Psoas muscle (tissue), 8 donors: ENCODE results near the gene RYR2. TPM values are rescaled to one million over a fixed set of nuclear protein-coding genes. Genes with fewer than 3 reads are reported as not detected.

Source experiments
- ATAC-seq, 4 donors: fragments of 200-7000 bp; cut with Tn5 transposase; one replicate each; pipeline ENCODE4 v1.9.1; 2020; ENCODE audit warnings: moderate library complexity in 3 of 4, mild to moderate bottlenecking in 2 of 4
- DNase-seq, 2 donors: peaks; one replicate each; pipeline ENCODE4 v3.0.0-alpha.2; 2020
- H3K27ac ChIP-seq: fragments of 200-600 bp; one replicate; pipeline ENCODE4 v1.8.0; 2022
- H3K27me3 ChIP-seq, 3 donors: fragments of 200-600 bp in 1 of 3; one replicate each; pipeline versions ENCODE4 v1.6.1 to v1.8.0; 2013 to 2022; ENCODE audit warnings: low read length in 2 of 3, mild to moderate bottlenecking in 2 of 3, moderate library complexity in 1 of 3; ENCODE audit not compliant: insufficient read depth in 3 of 3
- H3K36me3 ChIP-seq, 2 donors: fragments of 200-600 bp in 1 of 2; one replicate each; pipeline versions ENCODE4 v1.6.1 to v1.8.0; 2013 to 2022; ENCODE audit warnings: low read depth in 1 of 2, mild to moderate bottlenecking in 1 of 2, moderate library complexity in 1 of 2; ENCODE audit not compliant: insufficient read depth in 1 of 2
- H3K4me1 ChIP-seq: fragments of 200-600 bp; one replicate; pipeline ENCODE4 v1.8.0; 2022
- H3K4me3 ChIP-seq: fragments of 200-600 bp; one replicate; pipeline ENCODE4 v1.8.0; 2022; ENCODE audit warnings: mild to moderate bottlenecking
- H3K9me3 ChIP-seq: fragments of 200-600 bp; one replicate; pipeline ENCODE4 v1.8.0; 2022
- WGBS, 3 donors: extraction: QIAGEN DNeasy Blood & Tissue Kit; methylation state at CpG; one replicate each; pipeline versions ENCODE4 v1.1.6 to v1.1.7; 2013; 5-methylcytosine and 5-hydroxymethylcytosine counted together
- intact Hi-C, 2 donors: fragments of 100-400 bp; cut with DNase I; formaldehyde crosslinking; loops; one replicate each; pipeline versions ENCODE4 v1.11.0 to v1.14.2; 2022
- polyA plus RNA-seq, 3 donors: library from polyadenylated mRNA; stranded (reverse); fragments of 200-250 nt; gene quantifications; one replicate each; pipeline ENCODE4 v1.2.3, GENCODE V29; 2013
- total RNA-seq, 4 donors: library from RNA; stranded (reverse); fragmentation: NEBNext Ultra II Directional in 2 of 4; extraction: Animal tissue kit (Norgen Biotek cat#: 25700) in 2 of 4; gene quantifications; one replicate each; pipeline versions ENCODE4 v1.2.1 to v1.2.4, GENCODE V29; 2021 to 2023
- TF ChIP-seq, protein P1 (sequence below): fragments of 200-600 bp; IDR thresholded peaks from one replicate; pipeline ENCODE4 v1.8.0; 2022; ENCODE audit warnings: antibody characterized with exemption
- donor health status: healthy with polysubstance abuse.
- donor health status: DM: no; HTN: no; CAD: no; lungs with moderate emphysema.
- donor health status: Bipolar disorder and iron deficiency.
- donor health status: healthy.
- donor health status: DM: yes; HTN: yes; CAD: no.
- donor health status: DM: no; HTN: no; CAD: no.
- donor health status: DM: no; HTN: no; CAD: no.
- donor health status: DM: yes; HTN: yes; CAD: no.

RYR2 gene
- total and polyA plus RNA-seq, 7 donors, result 0.06 to 0.48 (median 0.25) TPM

DNA sequence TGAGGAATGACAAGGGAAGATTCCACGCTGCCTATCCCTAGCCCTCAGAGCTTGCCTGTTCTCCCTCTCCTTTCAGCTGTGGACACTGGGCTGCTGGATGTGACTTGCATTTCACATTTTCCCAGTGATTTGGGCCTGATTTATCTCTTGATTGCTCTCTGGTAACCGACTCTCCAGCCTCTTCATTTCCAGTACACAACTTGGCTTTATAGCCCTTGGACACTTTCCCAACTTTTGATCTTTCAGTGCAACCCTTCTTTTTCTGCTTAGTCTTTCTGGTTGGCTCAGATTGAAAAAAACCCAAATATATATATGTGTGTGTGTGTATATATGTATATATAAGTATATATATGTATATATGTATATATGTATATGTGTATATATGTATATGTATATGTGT is 138.3 kb downstream of the RYR2 start:
- no peak overlapping the region for H3K27ac ChIP-seq
- H3K27me3 ChIP-seq, result no peaks in the 10 kb centered on the region
- ATAC-seq, result no peak
- intact Hi-C loops, result no loop called here
- no peaks in the 10 kb centered on the region for H3K36me3 ChIP-seq
- H3K4me1 ChIP-seq, result no peaks in the 10 kb centered on the region
- TF ChIP-seq, protein P1, sequence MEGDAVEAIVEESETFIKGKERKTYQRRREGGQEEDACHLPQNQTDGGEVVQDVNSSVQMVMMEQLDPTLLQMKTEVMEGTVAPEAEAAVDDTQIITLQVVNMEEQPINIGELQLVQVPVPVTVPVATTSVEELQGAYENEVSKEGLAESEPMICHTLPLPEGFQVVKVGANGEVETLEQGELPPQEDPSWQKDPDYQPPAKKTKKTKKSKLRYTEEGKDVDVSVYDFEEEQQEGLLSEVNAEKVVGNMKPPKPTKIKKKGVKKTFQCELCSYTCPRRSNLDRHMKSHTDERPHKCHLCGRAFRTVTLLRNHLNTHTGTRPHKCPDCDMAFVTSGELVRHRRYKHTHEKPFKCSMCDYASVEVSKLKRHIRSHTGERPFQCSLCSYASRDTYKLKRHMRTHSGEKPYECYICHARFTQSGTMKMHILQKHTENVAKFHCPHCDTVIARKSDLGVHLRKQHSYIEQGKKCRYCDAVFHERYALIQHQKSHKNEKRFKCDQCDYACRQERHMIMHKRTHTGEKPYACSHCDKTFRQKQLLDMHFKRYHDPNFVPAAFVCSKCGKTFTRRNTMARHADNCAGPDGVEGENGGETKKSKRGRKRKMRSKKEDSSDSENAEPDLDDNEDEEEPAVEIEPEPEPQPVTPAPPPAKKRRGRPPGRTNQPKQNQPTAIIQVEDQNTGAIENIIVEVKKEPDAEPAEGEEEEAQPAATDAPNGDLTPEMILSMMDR, result no peak
- no peaks in the 10 kb centered on the region for H3K9me3 ChIP-seq
- no peak overlapping the region for H3K4me3 ChIP-seq
- no peak for DNase-seq
- WGBS, 3 donors, result 54 to 64% (median 63%) methylated on average over 2 of the region's 2 CpGs

DNA sequence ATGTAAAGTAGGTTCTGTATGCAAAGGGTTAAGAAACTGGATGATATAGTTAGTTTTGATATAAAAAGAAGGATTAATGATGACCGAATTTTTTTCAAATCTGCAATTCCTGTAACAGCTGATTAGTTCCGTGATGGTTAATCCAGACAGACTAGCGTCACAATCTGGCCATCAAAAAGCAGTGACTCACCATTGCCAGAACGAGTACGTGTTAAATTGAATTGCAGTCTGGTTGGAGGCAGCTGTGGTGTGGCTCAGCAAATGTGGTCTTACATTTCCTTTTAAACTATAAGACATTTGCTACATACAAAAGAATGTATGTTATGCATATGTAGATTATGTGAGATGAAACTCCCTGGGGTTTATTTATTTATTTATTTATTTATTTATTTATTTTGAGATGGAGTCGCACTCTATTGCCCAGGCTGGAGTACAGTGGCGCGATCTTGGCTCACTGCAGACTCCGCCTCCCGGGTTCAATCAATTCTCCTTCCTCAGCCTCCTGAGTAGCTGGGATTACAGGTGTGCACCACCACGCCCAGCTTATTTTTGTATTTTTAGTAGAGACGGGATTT is 139.8 kb downstream of the RYR2 start:
- DNase-seq (no peak), ATAC-seq (no peak)
- no peaks in the 10 kb centered on the region for H3K27me3 ChIP-seq
- no peak overlapping the region for H3K4me3 ChIP-seq
- no peaks in the 10 kb centered on the region for H3K4me1 ChIP-seq
- intact Hi-C loops, result no loop called here
- no peaks in the 10 kb centered on the region for H3K9me3 ChIP-seq
- no peaks in the 10 kb centered on the region for H3K36me3 ChIP-seq
- no peak overlapping the region for H3K27ac ChIP-seq
- TF ChIP-seq, protein P1, result no peak
- WGBS, 3 donors, result 61 to 67% (median 66%) methylated on average over 12 of the region's 12 CpGs

DNA sequence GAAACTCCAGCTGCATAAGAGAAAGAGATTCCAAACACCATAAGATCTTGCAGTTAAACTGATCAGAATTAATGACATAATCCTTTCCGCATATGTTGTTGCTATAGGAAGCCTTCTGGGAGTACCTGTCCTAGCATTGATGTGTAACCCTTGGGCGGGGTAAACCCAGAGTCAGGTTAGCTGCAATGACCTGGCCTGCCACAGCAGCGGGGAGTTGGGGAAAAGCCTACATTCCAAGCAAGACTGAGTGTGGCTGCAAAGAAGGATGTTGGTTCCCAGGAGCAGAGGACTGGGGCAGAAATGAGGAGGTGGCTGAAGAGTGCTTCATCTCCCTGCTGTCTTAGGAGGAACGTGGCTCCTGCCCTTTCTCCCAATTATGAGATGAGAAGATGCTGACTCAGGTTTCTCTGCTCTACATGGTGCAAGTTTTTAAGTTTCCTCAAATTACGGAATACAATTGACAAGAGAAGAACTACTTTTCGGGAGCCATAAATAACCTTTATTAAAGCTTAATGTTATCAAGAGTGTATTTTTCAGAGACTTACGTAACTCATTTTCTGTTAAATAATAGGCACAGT is 142.1 kb downstream of the RYR2 start:
- Histone ChIP-seq H3K27ac (no peak overlapping the region), H3K9me3 (no peaks in the 10 kb centered on the region), H3K4me1 (no peaks in the 10 kb centered on the region), H3K4me3 (no peak overlapping the region), H3K36me3 (no peaks in the 10 kb centered on the region), H3K27me3 (no peaks in the 10 kb centered on the region)
- TF ChIP-seq, protein P1, result no peak
- ATAC-seq (no peak), DNase-seq (no peak)
- intact Hi-C loops, result no loop called here
- WGBS, 3 donors, result 74 to 79% (median 75%) methylated on average over 7 of the region's 7 CpGs

DNA sequence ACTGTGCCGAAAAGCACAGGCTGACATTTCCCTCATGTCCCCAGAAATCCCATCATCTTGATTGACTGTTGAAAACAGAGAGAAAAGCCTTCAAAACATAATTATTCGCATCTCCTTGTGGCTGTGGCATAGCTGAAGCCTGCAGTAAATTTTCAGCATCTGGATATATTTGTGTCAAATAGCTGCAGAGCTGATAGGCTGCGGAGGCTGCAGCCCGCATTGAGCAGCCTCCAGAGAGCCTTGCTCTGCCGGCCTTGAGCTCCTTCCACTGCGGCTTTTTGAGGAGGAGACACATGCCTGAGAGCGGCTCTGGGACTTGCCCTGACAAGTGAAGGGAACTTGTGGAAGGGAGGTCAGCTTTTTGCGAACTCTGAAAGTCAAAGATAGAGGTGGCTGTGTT is 144.7 kb downstream of the RYR2 start:
- no peaks in the 10 kb centered on the region for H3K36me3 ChIP-seq
- DNase-seq, result no peak
- WGBS, 3 donors, result 44 to 60% (median 52%) methylated on average over 8 of the region's 8 CpGs
- no peaks in the 10 kb centered on the region for H3K9me3 ChIP-seq
- no peak overlapping the region for H3K4me3 ChIP-seq
- H3K27ac ChIP-seq, result no peak overlapping the region
- no peak for ATAC-seq
- H3K27me3 ChIP-seq, result no peaks in the 10 kb centered on the region
- H3K4me1 ChIP-seq, result no peaks in the 10 kb centered on the region
- intact Hi-C loops, result no loop called here
- TF ChIP-seq, protein P1, result no peak

DNA sequence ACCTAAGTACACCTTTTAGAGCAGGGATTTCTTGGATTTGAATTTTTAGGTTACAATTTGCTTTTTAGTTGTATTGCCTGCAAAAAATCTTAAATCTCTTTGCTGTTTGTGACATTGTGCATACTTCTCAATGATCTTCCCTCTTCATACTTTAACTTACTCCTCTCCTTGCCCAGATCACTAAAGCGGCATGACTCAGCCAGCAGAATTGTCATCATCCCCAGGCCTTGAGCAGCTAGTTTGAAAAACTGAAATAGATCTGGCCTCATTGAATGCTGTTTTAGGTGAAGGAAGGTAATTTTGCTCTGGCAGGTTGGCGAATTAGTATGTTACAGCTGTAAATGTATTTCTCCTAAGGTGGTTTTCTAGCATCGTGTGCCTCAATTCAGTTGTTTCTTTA is 145.9 kb downstream of the RYR2 start:
- 90 to 93% (median 92%) methylated on average over 3 of the region's 3 CpGs for WGBS, 3 donors
- H3K4me1 ChIP-seq, result no peaks in the 10 kb centered on the region

More for the DNA sequence above, 145.9 kb downstream of the RYR2 start:
- ATAC-seq, result no peak
- no peaks in the 10 kb centered on the region for H3K9me3 ChIP-seq
- H3K27me3 ChIP-seq, result no peaks in the 10 kb centered on the region
- no peak for DNase-seq
- no peaks in the 10 kb centered on the region for H3K36me3 ChIP-seq
- intact Hi-C loops, result no loop called here
- no peak overlapping the region for H3K4me3 ChIP-seq
- no peak overlapping the region for H3K27ac ChIP-seq
- TF ChIP-seq, protein P1, result no peak
